SK-N-DZ (cell line): ENCODE measurements around the gene PPP2R5A. TPM values are rescaled to one million over a fixed set of nuclear protein-coding genes. Genes with fewer than 3 reads are reported as not detected.
A peak's percentile ranks its signal among the peaks of the same experiment; 100 is the strongest.

Experiments used
- DNase-seq: peaks from one replicate; pipeline ENCODE4 v3.0.0-alpha.2; 2015; ENCODE audit warnings: low spot score
- polyA plus RNA-seq, 2 experiments: library from polyadenylated mRNA; depleted of rRNA; stranded (reverse); fragments of >200 nt; gene quantifications; 2 replicates each; pipeline ENCODE4 v1.2.3, GENCODE V29; 2014

The PPP2R5A gene
- 10.5 and 12.3 TPM in 2 replicates for polyA plus RNA-seq (2014; cell fraction: cytosol; rRNA removed)
- 6.0 and 8.1 TPM in 2 replicates for polyA plus RNA-seq (2014; cell fraction: nucleus; rRNA removed)

- peak; percentile 98 for DNase-seq
Measured at GRCh38 chr1:212284744-212285684, at the start of gene PPP2R5A. Gene PPP2R5A (plus strand): TSS chr1:212285410. CDS start chr1:212286111, 701 bp downstream.

GRCh38 chr1:212235857-212236256 lies 49.4 kb upstream of the PPP2R5A start:
- peak; percentile 42 for DNase-seq

- DNase-seq: no peak
Measured at GRCh38 chr1:212236664-212237220, 48.5 kb upstream of the PPP2R5A start.

GRCh38 chr1:212237651-212238050 lies 47.6 kb upstream of the PPP2R5A start:
- DNase-seq: no peak

GRCh38 chr1:212238552-212238951 lies 46.7 kb upstream of the PPP2R5A start:
- DNase-seq: no peak

- DNase-seq: no peak
Measured at GRCh38 chr1:212241501-212241900, 43.7 kb upstream of the PPP2R5A start.

- no peak for DNase-seq
Measured at GRCh38 chr1:212241957-212242287, 43.3 kb upstream of the PPP2R5A start.

GRCh38 chr1:212242288-212242984 lies 42.8 kb upstream of the PPP2R5A start:
- no peak for DNase-seq

- DNase-seq: no peak
Measured at GRCh38 chr1:212242985-212243308, 42.3 kb upstream of the PPP2R5A start.

- DNase-seq: no peak
Measured at GRCh38 chr1:212244441-212244840, 40.8 kb upstream of the PPP2R5A start.

GRCh38 chr1:212247179-212247721 lies 38.0 kb upstream of the PPP2R5A start:
- DNase-seq: no peak

GRCh38 chr1:212247988-212248387 lies 37.2 kb upstream of the PPP2R5A start:
- no peak for DNase-seq

- DNase-seq: no peak
Measured at GRCh38 chr1:212254853-212255363, 30.3 kb upstream of the PPP2R5A start.

- no peak for DNase-seq
Measured at GRCh38 chr1:212255705-212256307, 29.4 kb upstream of the PPP2R5A start.

- no peak for DNase-seq
Measured at GRCh38 chr1:212256369-212256768, 28.8 kb upstream of the PPP2R5A start.

- no peak for DNase-seq
Measured at GRCh38 chr1:212257157-212257556, 28.1 kb upstream of the PPP2R5A start.

GRCh38 chr1:212259693-212260480 lies 25.3 kb upstream of the PPP2R5A start:
- DNase-seq: no peak

- no peak for DNase-seq
Measured at GRCh38 chr1:212260557-212261355, 24.5 kb upstream of the PPP2R5A start.

- DNase-seq: no peak
Measured at GRCh38 chr1:212261361-212261929, 23.8 kb upstream of the PPP2R5A start.
